Astrocyte (in vitro differentiated cells and primary cell): ENCODE measurements around the gene LRRC66. TPM values are rescaled to one million over a fixed set of nuclear protein-coding genes. Genes with fewer than 3 reads are reported as not detected.

Experiments
- DNase-seq: peaks from one replicate; pipeline ENCODE4 v3.0.0-alpha.2; 2010; ENCODE audit warnings: low read depth
- FAIRE-seq: peaks from 2 replicates; lab custom pipeline; 2011; peaks lifted over from hg19 to GRCh38; lab: Jason Lieb, UNC
- H2AFZ ChIP-seq: 2 replicates; pipeline ENCODE4 v1.6.0; 2012; ENCODE audit warnings: low read depth, low read length, inconsistent platforms
- H3K27ac ChIP-seq: 2 replicates; pipeline ENCODE4 v1.5.1; 2011; ENCODE audit warnings: low read depth, low read length, inconsistent platforms
- H3K27me3 ChIP-seq: 2 replicates; pipeline ENCODE4 v1.6.0; 2011; ENCODE audit warnings: low read length, inconsistent platforms; ENCODE audit not compliant: insufficient read depth
- H3K36me3 ChIP-seq: 2 replicates; pipeline ENCODE4 v1.5.1; 2011; ENCODE audit warnings: low read length, inconsistent platforms; ENCODE audit not compliant: insufficient read depth
- H3K4me1 ChIP-seq: 2 replicates; pipeline ENCODE4 v1.5.1; 2011; ENCODE audit warnings: low read length, inconsistent platforms; ENCODE audit not compliant: insufficient read depth
- H3K4me2 ChIP-seq: 2 replicates; pipeline ENCODE4 v1.6.0; 2012; ENCODE audit warnings: low read length, inconsistent platforms
- H3K4me3 ChIP-seq: 2 replicates; pipeline ENCODE4 v1.5.1; 2011; ENCODE audit warnings: low read depth, mild to moderate bottlenecking, low read length, inconsistent platforms; ENCODE audit not compliant: insufficient read depth
- H3K79me2 ChIP-seq: 2 replicates; pipeline ENCODE4 v1.6.0; 2012; ENCODE audit warnings: mild to moderate bottlenecking, low read length, inconsistent platforms; ENCODE audit not compliant: insufficient read depth
- H3K9ac ChIP-seq: 2 replicates; pipeline ENCODE4 v1.6.0; 2012; ENCODE audit warnings: mild to moderate bottlenecking, low read length, inconsistent platforms
- H3K9me3 ChIP-seq: 2 replicates; pipeline ENCODE4 v1.5.1; 2012; ENCODE audit warnings: low read depth, mild to moderate bottlenecking, low read length, inconsistent platforms; ENCODE audit not compliant: insufficient read depth
- H4K20me1 ChIP-seq: 2 replicates; pipeline ENCODE4 v1.6.0; 2012; ENCODE audit warnings: low read length, inconsistent platforms; ENCODE audit not compliant: insufficient read depth
- H3K27ac Mint-ChIP-seq: one replicate; pipeline ENCODE4 v1.8.0; 2021; ENCODE audit warnings: mild to moderate bottlenecking, mixed read lengths; ENCODE audit not compliant: unreplicated experiment
- H3K27me3 Mint-ChIP-seq: one replicate; pipeline ENCODE4 v1.8.0; 2021; ENCODE audit warnings: low read depth, mixed read lengths; ENCODE audit not compliant: unreplicated experiment
- H3K36me3 Mint-ChIP-seq: one replicate; pipeline ENCODE4 v1.8.0; 2021; ENCODE audit warnings: low read depth, mixed read lengths; ENCODE audit not compliant: unreplicated experiment
- H3K4me1 Mint-ChIP-seq: one replicate; pipeline ENCODE4 v1.8.0; 2021; ENCODE audit warnings: low read depth, mixed read lengths; ENCODE audit not compliant: unreplicated experiment
- H3K4me3 Mint-ChIP-seq: one replicate; pipeline ENCODE4 v1.8.0; 2021; ENCODE audit warnings: mild to moderate bottlenecking, moderate library complexity, mixed read lengths; ENCODE audit not compliant: unreplicated experiment
- H3K9me3 Mint-ChIP-seq: one replicate; pipeline ENCODE4 v1.8.0; 2021; ENCODE audit warnings: mild to moderate bottlenecking, mixed read lengths; ENCODE audit not compliant: unreplicated experiment
- CTCF ChIP-seq: IDR thresholded peaks from 2 replicates; pipeline ENCODE4 v1.5.1; 2011; ENCODE audit warnings: low read depth, mild to moderate bottlenecking, inconsistent platforms, low read length, moderate library complexity; ENCODE audit not compliant: insufficient read depth
- EZH2 ChIP-seq: IDR thresholded peaks from 2 replicates; pipeline ENCODE4 v1.6.1; 2012; ENCODE audit warnings: mild to moderate bottlenecking, low read length, inconsistent platforms; ENCODE audit not compliant: insufficient read depth
- total RNA-seq: library from RNA; stranded (reverse); gene quantifications from 2 replicates; pipeline ENCODE4 v1.2.1, GENCODE V29; 2021

LRRC66 gene
- total RNA-seq, 1 donor from 2014 or later, result 0.32 TPM

- Mint-ChIP-seq H3K4me1 (no peaks in the 10 kb centered on the region), H3K27me3 (peaks cover 2% of the 10 kb centered on the region), H3K4me3 (no peak overlapping the region), H3K36me3 (peaks cover 6% of the 10 kb centered on the region), H3K9me3 (no peaks in the 10 kb centered on the region), H3K27ac (no peak overlapping the region)
- no peak for DNase-seq
- Histone ChIP-seq H3K36me3 (no peaks in the 10 kb centered on the region), H3K79me2 (no peaks in the 10 kb centered on the region), H3K4me2 (no peak overlapping the region), H3K4me3 (no peak overlapping the region), H2AFZ (no peak overlapping the region), H3K27ac (no peak overlapping the region), H3K27me3 (no peaks in the 10 kb centered on the region), H3K9me3 (no peaks in the 10 kb centered on the region), H3K4me1 (no peaks in the 10 kb centered on the region), H3K9ac (no peak overlapping the region), H4K20me1 (no peaks in the 10 kb centered on the region)
- FAIRE-seq, result no peak
- TF ChIP-seq EZH2 (no peak), CTCF (no peak)
Measured at GRCh38 chr4:51999250-51999649, 20.9 kb downstream of the LRRC66 start.

DNA sequence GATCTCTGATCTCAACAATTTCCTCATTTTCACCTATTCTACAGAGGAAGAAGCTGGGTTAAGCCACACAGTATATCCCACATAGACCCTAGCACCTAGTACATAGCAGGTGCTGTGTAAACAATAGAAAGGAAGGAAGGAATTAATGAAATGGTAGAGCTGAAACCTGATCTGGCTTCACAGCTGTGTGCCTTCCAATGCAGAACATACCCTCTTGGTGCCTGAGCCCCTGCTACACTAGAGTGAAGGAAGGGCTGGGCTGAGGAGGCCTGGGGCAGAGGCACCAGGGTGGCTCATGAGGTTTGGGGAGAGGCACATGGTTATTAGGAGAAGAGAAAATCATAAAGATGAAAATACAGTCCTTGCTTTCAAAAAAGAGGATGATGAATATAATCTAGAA is 21.3 kb downstream of the LRRC66 start:
- Histone ChIP-seq H3K79me2 (no peaks in the 10 kb centered on the region), H3K27me3 (no peaks in the 10 kb centered on the region), H3K4me1 (no peaks in the 10 kb centered on the region), H3K4me2 (no peak overlapping the region), H3K36me3 (no peaks in the 10 kb centered on the region), H3K4me3 (no peak overlapping the region), H2AFZ (no peak overlapping the region), H3K9me3 (no peaks in the 10 kb centered on the region), H4K20me1 (no peaks in the 10 kb centered on the region), H3K27ac (no peak overlapping the region), H3K9ac (no peak overlapping the region)
- Mint-ChIP-seq H3K9me3 (no peaks in the 10 kb centered on the region), H3K4me3 (no peak overlapping the region), H3K4me1 (no peaks in the 10 kb centered on the region), H3K27ac (no peak overlapping the region), H3K36me3 (peaks cover 9% of the 10 kb centered on the region), H3K27me3 (peaks cover 2% of the 10 kb centered on the region)
- DNase-seq (no peak), FAIRE-seq (no peak)
- no peak for TF ChIP-seq EZH2
- TF ChIP-seq CTCF, result no peak

GRCh38 chr4:51997647-51998046 is 22.5 kb downstream of the LRRC66 start:
- H3K27ac ChIP-seq, result no peak overlapping the region
- no peak overlapping the region for H3K4me2 ChIP-seq
- Mint-ChIP-seq H3K36me3 (peaks cover 9% of the 10 kb centered on the region), H3K27me3 (peaks cover 2% of the 10 kb centered on the region), H3K9me3 (no peaks in the 10 kb centered on the region), H3K27ac (no peak overlapping the region), H3K4me1 (no peaks in the 10 kb centered on the region), H3K4me3 (no peak overlapping the region)
- H3K4me3 ChIP-seq, result no peak overlapping the region
- DNase-seq, result no peak
- no peak overlapping the region for H3K9ac ChIP-seq
- no peak overlapping the region for H2AFZ ChIP-seq
- no peaks in the 10 kb centered on the region for H3K4me1 ChIP-seq
- no peaks in the 10 kb centered on the region for H3K27me3 ChIP-seq
- H3K79me2 ChIP-seq, result no peaks in the 10 kb centered on the region
- H4K20me1 ChIP-seq, result no peaks in the 10 kb centered on the region
- no peaks in the 10 kb centered on the region for H3K36me3 ChIP-seq
- FAIRE-seq, result no peak
- no peaks in the 10 kb centered on the region for H3K9me3 ChIP-seq
- TF ChIP-seq CTCF (no peak), EZH2 (no peak)
